IPS-18c (cell line): ENCODE results near the gene IL19.

Experiments used
- H3K4me3 ChIP-seq: 2 replicates; pipeline ENCODE4 v1.7.0; 2013; ENCODE audit warnings: low read depth, mild to moderate bottlenecking, low read length, moderate library complexity; ENCODE audit not compliant: insufficient read depth
- H3K9me3 ChIP-seq: one replicate; pipeline ENCODE4 v1.6.1; 2013; ENCODE audit warnings: mild to moderate bottlenecking, low read length, moderate library complexity; ENCODE audit not compliant: control insufficient read depth, insufficient read depth

The IL19 gene

DNA sequence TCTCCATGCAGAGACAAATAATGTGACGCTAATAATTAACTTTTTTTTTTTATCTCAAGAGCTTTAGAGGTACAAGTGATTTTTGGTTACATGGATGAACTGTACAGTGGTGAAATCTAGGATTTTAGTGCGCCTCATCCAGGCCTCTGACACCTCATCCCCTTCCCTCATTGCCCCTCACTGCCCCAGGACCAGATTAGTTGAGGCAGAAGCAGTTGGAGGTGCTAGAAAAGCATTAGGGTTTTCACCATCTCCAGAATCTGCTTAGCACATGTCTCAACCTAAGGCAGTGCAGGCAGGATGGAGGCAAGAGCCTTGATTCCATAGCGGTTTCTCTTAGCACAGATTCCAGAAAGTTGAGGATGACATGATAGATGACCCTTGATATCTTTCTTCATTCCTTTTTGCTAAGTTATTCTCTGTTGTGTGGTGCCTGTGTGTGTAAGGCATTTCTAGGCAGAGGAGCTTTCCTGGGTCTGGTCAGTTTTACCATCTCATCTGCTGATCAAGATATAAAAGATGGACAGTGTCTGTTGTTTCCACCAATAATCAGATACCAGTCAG lies 18.0 kb downstream of the IL19 start:
- no peak overlapping the region for H3K4me3 ChIP-seq
- no peaks in the 10 kb centered on the region for H3K9me3 ChIP-seq

DNA sequence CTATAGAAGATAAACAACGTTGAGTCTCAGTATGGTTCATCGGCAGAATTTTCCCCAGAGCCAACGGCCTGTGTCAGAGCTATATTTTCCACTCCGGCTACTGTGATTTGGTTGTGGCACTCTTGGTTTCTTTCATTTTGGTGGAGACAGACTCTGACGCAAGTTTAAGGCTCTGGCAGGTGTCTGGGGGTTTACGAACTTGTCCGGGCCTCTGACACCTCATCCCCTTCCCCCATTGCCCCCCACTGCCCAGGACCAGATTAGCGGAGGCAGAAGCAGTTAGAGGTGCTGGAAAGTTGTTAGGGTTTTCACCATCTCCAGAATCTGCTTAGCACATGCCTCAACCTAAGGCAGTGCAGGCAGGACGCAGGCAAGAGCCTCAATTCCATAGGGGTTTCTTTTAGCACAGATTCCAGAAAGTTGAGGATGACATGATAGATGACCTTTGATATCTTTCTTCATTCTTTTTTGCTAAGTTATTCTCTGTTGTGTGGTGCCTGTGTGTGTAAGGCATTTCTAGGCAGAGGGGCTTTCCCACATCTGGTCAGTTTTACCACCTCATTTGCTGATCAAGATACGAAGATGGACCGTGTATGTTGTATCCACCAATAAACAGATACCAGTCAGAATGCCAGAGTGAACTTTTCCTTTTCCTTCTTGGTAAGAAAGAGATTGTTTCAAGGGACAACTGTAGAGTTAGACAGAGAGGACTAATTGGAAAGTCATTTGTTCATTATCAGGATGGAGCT lies 20.1 kb downstream of the IL19 start:
- Histone ChIP-seq H3K4me3 (no peak overlapping the region), H3K9me3 (no peaks in the 10 kb centered on the region)

DNA sequence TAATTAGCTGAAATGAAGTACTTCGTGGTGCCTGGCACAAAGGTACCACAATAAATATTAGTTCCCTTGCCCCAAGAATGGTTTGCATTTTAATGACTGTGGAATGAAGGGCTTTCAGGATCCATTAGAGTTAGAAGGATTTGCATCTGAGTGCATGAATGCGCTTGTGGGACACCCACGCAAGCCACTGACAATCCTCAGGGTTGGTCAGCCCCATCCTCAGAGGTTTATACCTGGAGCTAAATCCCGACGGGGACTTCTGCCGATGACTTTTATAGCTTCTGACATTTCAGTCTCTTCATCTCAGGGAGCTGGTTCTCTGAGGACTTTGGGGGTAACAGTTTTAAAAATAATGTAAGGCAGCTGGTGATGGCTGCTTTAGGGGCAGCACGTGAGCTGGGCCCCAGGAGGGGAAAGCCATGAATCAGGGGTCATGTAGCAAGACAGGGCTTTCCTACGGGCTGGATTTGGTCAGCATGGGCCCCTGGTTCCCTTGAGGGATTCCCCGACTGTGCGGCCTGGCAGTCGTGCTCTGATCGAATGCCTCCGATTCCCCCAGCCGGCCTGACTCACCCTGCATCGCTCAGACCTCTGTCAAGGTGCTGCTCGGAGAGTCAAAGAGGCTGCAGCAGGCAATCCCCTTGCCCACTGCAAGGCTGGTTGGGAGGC lies 22.5 kb downstream of the IL19 start:
- H3K4me3 ChIP-seq = no peak overlapping the region

DNA sequence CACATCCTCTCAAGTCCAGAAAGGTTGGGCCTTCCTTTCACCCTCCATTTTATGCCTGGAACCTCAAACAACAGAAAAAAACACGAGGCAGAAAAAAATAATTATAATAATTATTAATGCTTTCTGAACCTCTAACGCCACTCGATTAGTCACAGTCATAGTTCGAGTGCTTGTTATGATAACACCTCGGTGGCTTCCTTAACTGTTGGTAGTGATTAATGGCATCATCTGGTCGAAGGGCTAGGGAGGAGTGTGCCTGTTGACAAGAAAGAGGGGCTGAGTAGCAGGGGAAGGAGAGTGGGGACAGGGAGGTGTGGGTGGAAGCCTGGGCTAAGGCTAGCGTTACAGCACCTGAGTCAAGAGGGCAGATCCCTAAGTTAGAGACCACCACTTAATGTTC lies 23.0 kb downstream of the IL19 start:
- Histone ChIP-seq H3K4me3 (no peak overlapping the region), H3K9me3 (no peaks in the 10 kb centered on the region)

More for the DNA sequence above, 22.5 kb downstream of the IL19 start:
- no peaks in the 10 kb centered on the region for H3K9me3 ChIP-seq

DNA sequence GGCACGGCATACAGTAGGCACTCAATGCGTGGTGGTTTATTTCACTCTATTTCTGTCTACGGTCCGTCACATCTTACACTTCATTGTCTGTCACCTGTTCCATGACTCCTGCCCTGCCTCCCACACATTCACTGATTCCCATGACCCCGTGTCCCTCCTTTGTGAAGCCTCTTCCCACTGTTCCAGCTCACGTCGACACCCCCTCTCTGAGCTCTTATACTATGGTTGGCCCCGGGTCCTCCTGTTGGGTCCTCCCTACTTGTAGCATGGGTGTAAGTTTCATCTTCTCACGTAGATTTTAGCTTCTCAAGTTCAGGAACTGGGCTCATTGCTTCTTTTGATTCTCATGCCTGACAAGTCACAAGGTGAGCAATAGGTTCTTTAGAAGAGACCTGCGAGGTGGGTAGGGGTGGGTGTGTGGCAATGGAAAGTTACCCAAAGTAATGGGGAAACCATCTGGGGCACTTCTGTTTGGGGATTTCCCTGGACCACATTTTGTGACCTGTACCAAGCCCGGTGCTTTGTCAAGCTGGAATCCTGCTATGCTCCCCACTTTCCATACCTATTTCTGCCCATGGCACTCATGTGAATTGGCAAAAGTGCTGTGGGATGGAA lies 23.8 kb downstream of the IL19 start:
- Histone ChIP-seq H3K9me3 (no peaks in the 10 kb centered on the region), H3K4me3 (no peak overlapping the region)

DNA sequence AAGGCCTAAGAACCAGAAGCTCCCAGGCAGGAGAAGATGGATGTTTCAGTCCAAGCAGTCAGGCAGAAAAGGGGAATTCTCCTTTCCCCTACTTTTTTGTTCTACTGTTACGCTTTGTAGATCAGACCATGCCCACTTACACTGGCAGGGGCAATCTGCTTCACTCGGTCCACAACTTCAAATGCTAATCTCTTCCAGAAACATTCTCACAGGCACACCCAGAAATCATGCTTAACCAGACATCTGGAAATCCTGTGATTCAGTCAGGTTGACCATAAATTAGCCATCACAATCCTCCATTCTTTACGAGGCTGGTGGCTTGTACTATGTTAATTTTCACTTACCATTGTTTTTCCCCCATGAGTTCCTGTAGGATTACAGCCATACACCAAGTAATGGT lies 25.5 kb downstream of the IL19 start:
- H3K9me3 ChIP-seq = no peaks in the 10 kb centered on the region
- no peak overlapping the region for H3K4me3 ChIP-seq

DNA sequence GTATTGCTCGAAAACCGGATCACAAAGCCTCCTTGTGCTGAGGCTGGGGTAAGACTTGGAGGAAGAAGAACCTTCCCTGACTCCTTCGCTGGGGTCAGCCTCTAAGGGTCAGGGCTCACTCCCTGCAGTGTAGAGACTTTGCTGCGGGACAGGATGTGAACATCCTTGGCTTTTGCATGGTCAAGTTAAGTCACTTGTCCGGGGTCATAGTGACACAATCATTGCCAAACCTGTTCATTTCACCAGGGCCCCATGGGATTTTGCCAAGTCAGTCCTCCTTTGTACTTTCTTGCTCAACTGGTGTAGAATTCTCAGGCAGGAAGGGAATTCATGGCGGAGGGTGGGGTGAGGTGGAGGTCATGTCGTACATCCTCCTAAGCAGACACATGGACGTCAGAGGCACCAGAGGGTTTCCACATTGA lies 26.4 kb downstream of the IL19 start:
- H3K4me3 ChIP-seq = no peak overlapping the region
- H3K9me3 ChIP-seq = no peaks in the 10 kb centered on the region

DNA sequence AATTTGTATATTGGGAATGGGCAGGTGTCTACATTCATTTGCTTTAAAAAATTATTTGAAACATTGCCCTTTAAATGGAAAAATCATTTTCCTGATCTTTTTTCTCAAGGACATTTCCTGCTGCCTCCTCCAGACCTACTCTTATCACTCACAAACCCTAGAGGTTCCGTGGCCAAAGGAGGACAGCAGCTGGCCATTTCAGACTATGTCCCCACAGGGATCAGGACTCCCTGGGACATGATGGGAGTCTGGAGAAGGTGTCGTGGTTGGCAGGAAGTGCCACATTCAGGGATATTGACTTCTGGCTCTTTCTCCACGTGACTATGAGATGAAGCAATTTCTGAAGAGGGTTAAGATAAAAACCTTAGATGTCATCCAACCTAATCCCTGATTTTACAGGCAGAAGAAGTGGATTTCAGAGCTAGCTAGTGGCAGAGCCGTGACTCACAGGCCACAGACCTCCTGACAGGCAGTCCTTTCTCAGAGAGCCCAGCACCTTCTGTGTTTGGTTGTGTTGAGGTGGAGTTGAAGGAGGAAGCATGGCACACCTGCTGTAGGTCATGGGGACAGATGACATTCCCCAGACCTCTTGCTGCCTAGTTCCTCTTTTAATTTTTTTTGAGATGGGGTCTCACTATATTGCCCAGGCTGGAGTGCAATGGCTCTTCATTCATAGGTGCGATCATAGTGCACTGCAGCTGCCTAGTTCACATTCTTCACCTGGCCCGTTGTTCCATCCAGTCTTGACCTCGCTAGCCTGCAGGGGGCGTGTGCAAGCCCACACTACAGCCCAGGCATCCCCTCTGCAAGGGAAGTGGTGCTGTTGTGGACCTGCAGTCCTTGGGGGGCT lies 27.2 kb downstream of the IL19 start:
- Histone ChIP-seq H3K4me3 (no peak overlapping the region), H3K9me3 (no peaks in the 10 kb centered on the region)

DNA sequence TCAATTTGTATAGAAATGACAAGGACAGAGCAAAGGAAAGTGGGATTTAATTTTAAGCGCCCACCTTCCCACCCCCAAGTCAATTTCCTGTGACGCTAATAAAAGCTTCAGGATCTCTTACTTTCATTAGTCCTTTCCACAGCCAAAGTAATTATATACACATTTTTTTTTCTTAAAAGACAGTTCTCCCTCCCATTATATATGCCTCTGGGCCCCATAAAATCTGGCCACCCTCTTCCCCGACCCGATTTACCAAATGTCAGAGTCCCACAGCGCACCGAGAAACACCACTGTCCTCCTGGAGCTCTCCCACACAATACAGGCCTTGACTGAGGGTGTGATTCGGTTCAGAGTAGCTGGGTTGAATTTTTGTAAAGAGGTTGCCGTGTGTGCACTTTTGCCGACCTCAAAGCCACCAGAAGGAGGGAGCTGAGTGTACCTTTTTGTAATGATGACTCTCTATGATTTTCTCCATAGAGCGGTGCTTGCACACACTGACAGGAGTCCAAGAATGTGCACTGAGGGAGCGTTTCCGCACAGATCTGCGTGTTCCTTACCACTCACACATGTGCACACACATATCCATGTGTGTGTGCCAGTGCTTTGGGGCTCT lies 27.9 kb downstream of the IL19 start:
- no peaks in the 10 kb centered on the region for H3K9me3 ChIP-seq
- no peak overlapping the region for H3K4me3 ChIP-seq

DNA sequence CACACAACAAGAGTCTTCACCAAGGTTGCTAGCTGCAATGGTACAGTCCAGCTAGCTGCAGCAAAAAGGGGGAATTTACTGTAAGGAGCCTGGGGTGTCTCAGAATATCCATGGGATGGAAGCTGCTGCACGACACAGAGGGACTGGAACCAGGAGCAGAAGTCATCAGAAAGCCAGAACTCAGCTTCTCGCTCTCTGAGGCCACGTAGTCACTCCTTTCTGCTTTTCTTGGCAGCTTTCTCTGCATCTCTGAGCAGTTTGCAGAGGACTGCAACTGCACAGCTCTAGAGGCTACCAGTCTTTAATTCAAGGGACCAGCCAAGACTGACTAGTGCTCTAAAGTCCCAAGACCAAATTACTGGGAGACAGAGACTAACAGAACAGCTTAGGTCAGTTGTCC lies 28.7 kb downstream of the IL19 start:
- Histone ChIP-seq H3K4me3 (no peak overlapping the region), H3K9me3 (no peaks in the 10 kb centered on the region)

DNA sequence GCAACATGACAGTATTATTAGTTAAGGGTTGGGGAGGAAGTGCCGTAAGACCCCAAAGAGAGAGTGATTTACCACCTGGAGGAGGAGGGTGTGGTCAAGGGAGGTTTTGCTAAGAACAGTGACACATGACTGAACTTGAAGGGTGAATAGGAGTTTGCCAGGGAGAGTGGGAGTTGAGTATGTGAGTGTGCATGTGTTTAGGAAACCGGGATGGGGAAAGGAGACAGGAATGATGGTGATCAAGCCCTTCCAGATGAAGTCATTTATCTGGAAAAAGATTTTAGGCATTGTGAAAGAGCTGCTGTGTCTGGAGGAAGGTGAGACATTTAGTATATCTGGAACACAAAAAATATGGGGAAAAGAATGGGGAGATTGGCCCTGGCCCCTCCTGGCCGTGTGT lies 29.8 kb downstream of the IL19 start:
- Histone ChIP-seq H3K4me3 (no peak overlapping the region), H3K9me3 (no peaks in the 10 kb centered on the region)

DNA sequence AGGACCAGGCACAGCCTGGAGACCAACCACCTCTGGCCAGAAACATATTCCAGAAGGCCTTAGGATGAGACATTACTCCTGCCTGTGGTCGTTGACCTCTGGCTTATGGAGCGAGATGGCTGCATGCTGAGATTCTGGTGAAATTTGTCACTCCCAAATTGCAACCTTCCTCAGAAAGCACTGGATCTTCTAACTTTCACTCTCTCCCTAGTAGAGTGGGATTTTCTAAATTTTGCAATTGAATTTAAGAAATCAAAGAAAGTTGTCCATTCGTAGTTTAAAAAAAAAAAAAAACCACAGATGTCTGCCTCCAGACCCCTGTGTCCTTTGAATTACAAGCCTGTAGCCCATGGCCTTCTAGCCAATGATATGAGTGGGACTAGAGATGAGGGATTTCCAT lies 30.3 kb downstream of the IL19 start:
- no peak overlapping the region for H3K4me3 ChIP-seq
- no peaks in the 10 kb centered on the region for H3K9me3 ChIP-seq

DNA sequence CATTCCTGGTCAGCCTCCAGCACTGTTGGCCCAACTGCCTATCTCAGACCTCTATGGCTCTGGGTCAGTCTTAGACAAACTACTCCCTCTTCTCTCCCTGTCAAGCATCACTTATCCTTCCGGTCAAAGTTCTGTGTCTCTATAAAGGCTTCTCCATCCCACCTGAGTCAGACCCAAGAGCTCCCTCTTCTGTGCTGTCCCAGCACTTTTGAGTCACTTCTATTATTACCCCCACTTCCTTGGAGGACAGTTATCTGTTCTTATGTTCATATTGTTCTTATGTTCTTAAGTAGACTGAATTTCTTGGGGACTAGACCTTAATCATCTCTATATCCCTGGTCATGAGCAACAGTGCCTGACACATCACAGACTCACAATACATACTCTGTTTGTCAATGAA lies 30.9 kb downstream of the IL19 start:
- Histone ChIP-seq H3K9me3 (no peaks in the 10 kb centered on the region), H3K4me3 (no peak overlapping the region)

DNA sequence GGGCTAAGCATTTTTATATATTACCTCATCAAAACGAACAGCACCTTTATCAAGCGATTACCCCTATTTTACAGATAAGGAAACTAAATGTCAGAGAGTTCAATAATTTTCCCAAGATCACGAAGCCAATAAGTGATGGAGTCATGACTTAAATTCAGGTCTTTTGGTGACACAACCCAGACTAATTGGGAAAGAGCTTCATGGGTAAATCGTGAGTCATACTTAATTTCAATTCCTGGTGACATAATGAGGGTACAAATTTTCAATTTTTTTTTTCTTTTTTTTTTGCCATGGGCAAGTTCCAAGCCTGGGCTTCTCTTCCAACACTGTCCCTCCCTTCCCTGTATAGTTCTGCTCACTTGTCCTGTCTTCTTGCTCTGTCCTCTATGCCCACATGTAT lies 31.8 kb downstream of the IL19 start:
- H3K4me3 ChIP-seq = no peak overlapping the region
- H3K9me3 ChIP-seq = no peaks in the 10 kb centered on the region

DNA sequence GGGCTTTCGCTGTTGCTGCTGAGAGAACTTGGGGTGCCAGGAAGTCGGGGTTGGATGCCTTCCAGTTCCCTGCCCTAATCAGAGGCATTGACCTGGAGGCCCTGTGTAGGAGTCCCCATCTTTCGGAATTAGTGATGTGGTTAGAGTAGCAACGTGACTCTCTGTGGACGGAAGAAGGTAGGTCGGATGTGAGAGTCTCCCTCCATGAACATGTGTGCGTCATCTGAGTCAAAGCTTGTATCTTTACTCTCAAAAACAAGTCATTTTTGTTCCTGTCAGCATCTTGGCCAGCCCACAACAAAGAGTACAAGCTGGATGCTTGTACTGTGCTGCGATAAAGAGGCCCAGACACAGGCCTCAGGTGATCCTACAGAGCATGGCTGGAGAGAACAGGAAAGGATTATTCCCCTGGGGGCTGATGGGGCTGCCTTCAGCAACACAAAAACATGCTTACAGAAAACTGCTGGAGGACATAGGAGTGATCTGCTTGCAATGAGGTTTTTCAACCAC lies 32.7 kb downstream of the IL19 start:
- Histone ChIP-seq H3K9me3 (no peaks in the 10 kb centered on the region), H3K4me3 (no peak overlapping the region)

DNA sequence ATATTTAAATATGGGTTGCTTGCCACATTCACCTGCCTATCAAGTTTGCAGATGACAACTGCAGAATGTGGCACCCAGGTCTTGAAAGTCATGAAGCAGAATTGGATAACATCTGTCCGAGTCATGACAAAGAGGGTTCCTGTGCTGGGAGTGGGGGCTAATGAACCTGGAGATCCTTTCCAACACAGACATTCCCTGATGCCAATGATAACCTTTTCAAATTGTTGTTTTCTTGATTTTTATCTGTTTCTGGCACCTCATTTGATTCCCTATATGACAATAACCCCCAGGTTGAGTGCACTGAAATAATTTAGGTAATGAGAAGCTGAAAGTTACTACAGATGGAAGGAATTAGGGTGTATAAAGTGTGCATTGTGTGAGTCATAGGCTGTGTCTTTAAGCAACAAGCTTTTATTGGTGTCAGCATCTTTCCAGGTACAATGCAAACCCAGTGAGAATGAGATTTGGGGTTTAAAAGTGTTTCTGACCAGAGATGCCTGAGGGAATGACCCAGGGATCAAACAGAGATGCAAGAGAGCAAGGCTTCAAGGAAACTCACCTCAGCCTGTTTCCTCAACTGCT lies 33.7 kb downstream of the IL19 start:
- H3K9me3 ChIP-seq = no peaks in the 10 kb centered on the region
- no peak overlapping the region for H3K4me3 ChIP-seq
